ENCODE measurements around the gene FGF14.

DNA sequence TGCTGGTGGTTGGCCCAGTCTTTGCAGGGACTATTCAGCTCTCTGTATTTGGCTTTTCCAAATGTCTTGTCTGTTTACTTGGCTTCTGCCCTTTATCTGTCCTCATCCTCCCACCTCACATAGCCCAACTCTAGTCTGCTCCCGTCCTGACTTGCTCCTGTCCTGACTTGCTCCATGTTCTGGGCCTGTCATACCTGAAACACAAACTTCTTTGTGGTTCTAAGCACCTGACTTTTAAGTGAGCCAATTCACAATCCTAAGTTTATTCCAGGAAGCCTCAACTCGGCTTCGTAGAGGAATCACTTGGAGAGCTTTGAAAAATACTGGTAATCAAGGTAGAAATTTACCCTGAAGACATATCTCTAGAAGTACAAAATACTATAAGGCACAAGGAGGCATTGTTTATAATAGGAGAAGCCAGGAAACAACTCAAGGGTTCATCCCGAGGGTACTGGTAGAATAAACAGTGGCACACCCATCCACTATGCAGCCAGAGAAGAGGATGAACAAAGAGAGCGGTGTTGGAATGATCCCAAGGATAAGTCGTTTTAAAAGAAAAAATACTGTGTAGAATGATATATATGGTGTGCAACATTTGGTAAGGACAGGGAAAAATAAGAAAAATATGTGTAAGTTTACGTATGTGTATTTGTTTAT lies 284.5 kb downstream of the FGF14 start:
- TF ChIP-seq, protein P1, sequence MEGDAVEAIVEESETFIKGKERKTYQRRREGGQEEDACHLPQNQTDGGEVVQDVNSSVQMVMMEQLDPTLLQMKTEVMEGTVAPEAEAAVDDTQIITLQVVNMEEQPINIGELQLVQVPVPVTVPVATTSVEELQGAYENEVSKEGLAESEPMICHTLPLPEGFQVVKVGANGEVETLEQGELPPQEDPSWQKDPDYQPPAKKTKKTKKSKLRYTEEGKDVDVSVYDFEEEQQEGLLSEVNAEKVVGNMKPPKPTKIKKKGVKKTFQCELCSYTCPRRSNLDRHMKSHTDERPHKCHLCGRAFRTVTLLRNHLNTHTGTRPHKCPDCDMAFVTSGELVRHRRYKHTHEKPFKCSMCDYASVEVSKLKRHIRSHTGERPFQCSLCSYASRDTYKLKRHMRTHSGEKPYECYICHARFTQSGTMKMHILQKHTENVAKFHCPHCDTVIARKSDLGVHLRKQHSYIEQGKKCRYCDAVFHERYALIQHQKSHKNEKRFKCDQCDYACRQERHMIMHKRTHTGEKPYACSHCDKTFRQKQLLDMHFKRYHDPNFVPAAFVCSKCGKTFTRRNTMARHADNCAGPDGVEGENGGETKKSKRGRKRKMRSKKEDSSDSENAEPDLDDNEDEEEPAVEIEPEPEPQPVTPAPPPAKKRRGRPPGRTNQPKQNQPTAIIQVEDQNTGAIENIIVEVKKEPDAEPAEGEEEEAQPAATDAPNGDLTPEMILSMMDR (IDR thresholded peaks at IDR 0.05; ENCODE audit: low read depth, low read length, poor library complexity, severe bottlenecking), result no peak
- TF ChIP-seq EZH2phosphoT487 (IDR thresholded peaks at IDR 0.05; ENCODE audit: borderline replicate concordance, low read length), result no peak

Data from DOHH2 (cell line).